ENCODE data around the gene IL6R. TPM values are rescaled to one million over a fixed set of nuclear protein-coding genes. Genes with fewer than 3 reads are reported as not detected.

The IL6R gene
- total and polyA plus RNA-seq, 4 experiments from 2014 or later: 54.6 to 106 (median 86.9) TPM

- Histone ChIP-seq H3K36me3 (ENCODE audit: insufficient read depth, low read length) (no peaks in the 10 kb centered on the region), H3K27ac (ENCODE audit: low read depth, low read length) (no peak overlapping the region), H3K27me3 (ENCODE audit: insufficient read depth, low read length) (peaks cover 20% of the 10 kb centered on the region), H3K9me3 (ENCODE audit: control insufficient read depth in 1 of 2, low read length in 2 of 2) (no peaks in the 10 kb centered on the region), H3K4me1 (ENCODE audit: insufficient read depth, low read length) (peaks cover 24% of the 10 kb centered on the region), H3K4me3 (ENCODE audit: low read length in 2 of 2) (no peak overlapping the region)
- intact Hi-C loops (cut with micrococcal nuclease): no loop called here
- no peak for DNase-seq
- no peaks in the 10 kb centered on the region for H3K9me3 Mint-ChIP-seq
- peak overlapping the region in 3 of 8 donors; percentile 11 to 68 (median 42) for H3K4me3 Mint-ChIP-seq
- POLR2A ChIA-PET (ENCODE audit: partially characterized antibody): no interaction called here
- peaks cover 30 to 34% of the 10 kb centered on the region in 2 donors for H3K27me3 Mint-ChIP-seq
- CTCF ChIA-PET (ENCODE audit: partially characterized antibody): no interaction called here
- H3K36me3 Mint-ChIP-seq: no peaks in the 10 kb centered on the region
- H3K27ac Mint-ChIP-seq: no peak overlapping the region
- peaks cover 6 to 26% (median 11%) of the 10 kb centered on the region in 4 donors for H3K4me1 Mint-ChIP-seq
Observed at GRCh38 chr1:154500533-154500932, 95.4 kb downstream of the IL6R start.

GRCh38 chr1:154501423-154502065, 96.4 kb downstream of the IL6R start:
- H3K9me3 ChIP-seq (ENCODE audit: control insufficient read depth in 1 of 2, low read length in 2 of 2): no peaks in the 10 kb centered on the region
- H3K4me3 ChIP-seq (ENCODE audit: low read length in 2 of 2): no peak overlapping the region
- no peak overlapping the region for H3K27ac ChIP-seq (ENCODE audit: low read depth, low read length)
- H3K4me1 ChIP-seq (ENCODE audit: insufficient read depth, low read length): peaks cover 14% of the 10 kb centered on the region
- ChIA-PET POLR2A (ENCODE audit: partially characterized antibody) (no interaction called here), CTCF (ENCODE audit: partially characterized antibody) (no interaction called here)
- peaks cover 0 to 3% (median 0%) of the 10 kb centered on the region in 8 donors for H3K9me3 Mint-ChIP-seq
- no peak for DNase-seq
- no peaks in the 10 kb centered on the region for H3K36me3 Mint-ChIP-seq
- peaks cover 35% of the 10 kb centered on the region in 2 donors for H3K27me3 Mint-ChIP-seq
- H3K36me3 ChIP-seq (ENCODE audit: insufficient read depth, low read length): no peaks in the 10 kb centered on the region
- H3K27me3 ChIP-seq (ENCODE audit: insufficient read depth, low read length): peaks cover 20% of the 10 kb centered on the region
- H3K27ac Mint-ChIP-seq: no peak overlapping the region
- H3K4me3 Mint-ChIP-seq: peak overlapping the region in 6 of 8 donors; percentile 29 to 77 (median 62)
- intact Hi-C loops (cut with micrococcal nuclease): no loop called here
- peaks cover 6 to 16% (median 8%) of the 10 kb centered on the region in 4 donors for H3K4me1 Mint-ChIP-seq

- DNase-seq: peak in 1 of 5 donors; percentile 8
- Histone ChIP-seq H3K4me1 (ENCODE audit: insufficient read depth, low read length) (peaks cover 7% of the 10 kb centered on the region), H3K9me3 (ENCODE audit: control insufficient read depth in 1 of 2, low read length in 2 of 2) (no peaks in the 10 kb centered on the region), H3K27ac (ENCODE audit: low read depth, low read length) (no peak within 1 kb of the TSS), H3K4me3 (ENCODE audit: low read length in 2 of 2) (no peak within 1 kb of the TSS), H3K27me3 (ENCODE audit: insufficient read depth, low read length) (peaks cover 20% of the 10 kb centered on the region), H3K36me3 (ENCODE audit: insufficient read depth, low read length) (no peaks in the 10 kb centered on the region)
- Mint-ChIP-seq H3K4me3 (peak within 1 kb of the TSS; percentile 39 to 77 (median 67)), H3K4me1 (peaks cover under 1 to 9% (median 3%) of the 10 kb centered on the region in 4 donors), H3K9me3 (peaks cover 0 to 6% (median under 1%) of the 10 kb centered on the region in 8 donors), H3K27ac (no peak within 1 kb of the TSS), H3K27me3 (peaks cover 36 to 38% of the 10 kb centered on the region in 2 donors), H3K36me3 (no peaks in the 10 kb centered on the region)
- intact Hi-C loops (cut with micrococcal nuclease): no loop called here
- POLR2A ChIA-PET (ENCODE audit: partially characterized antibody): no interaction called here
- CTCF ChIA-PET (ENCODE audit: partially characterized antibody): interaction anchor here (1.6 kb wide), 1 partner anchor 35 kb away, joined by 3 read pairs; no protein-coding TSS in a partner anchor
Observed at GRCh38 chr1:154502066-154502743, 97.1 kb downstream of the IL6R start, which contains the start of the genes SHE and TDRD10. SHE (minus strand) TSS chr1:154502412; CDS start chr1:154502026, 386 bp downstream. TDRD10 (plus strand) TSS chr1:154502219; CDS start chr1:154506904, 4,685 bp downstream.

GRCh38 chr1:154502744-154503115, 97.6 kb downstream of the IL6R start:
- Mint-ChIP-seq H3K36me3 (no peaks in the 10 kb centered on the region), H3K27me3 (peaks cover 40 to 43% of the 10 kb centered on the region in 2 donors), H3K4me3 (peak overlapping the region in 7 of 8 donors; percentile 35 to 76 (median 59)), H3K4me1 (peaks cover 0 to 8% (median 2%) of the 10 kb centered on the region in 4 donors), H3K9me3 (peaks cover 0 to 6% (median under 1%) of the 10 kb centered on the region in 8 donors), H3K27ac (no peak overlapping the region)
- Histone ChIP-seq H3K9me3 (ENCODE audit: control insufficient read depth in 1 of 2, low read length in 2 of 2) (no peaks in the 10 kb centered on the region), H3K4me1 (ENCODE audit: insufficient read depth, low read length) (peaks cover 7% of the 10 kb centered on the region), H3K27ac (ENCODE audit: low read depth, low read length) (no peak overlapping the region), H3K4me3 (ENCODE audit: low read length in 2 of 2) (no peak overlapping the region), H3K36me3 (ENCODE audit: insufficient read depth, low read length) (no peaks in the 10 kb centered on the region), H3K27me3 (ENCODE audit: insufficient read depth, low read length) (peaks cover 20% of the 10 kb centered on the region)
- CTCF ChIA-PET (ENCODE audit: partially characterized antibody): interaction anchor here (1.6 kb wide), 1 partner anchor 35 kb away, joined by 3 read pairs; no protein-coding TSS in a partner anchor
- intact Hi-C loops (cut with micrococcal nuclease): no loop called here
- POLR2A ChIA-PET (ENCODE audit: partially characterized antibody): no interaction called here
- no peak for DNase-seq

- ChIA-PET CTCF (ENCODE audit: partially characterized antibody) (interaction anchor here (1.6 kb wide), 1 partner anchor 36 kb away, joined by 3 read pairs; no protein-coding TSS in a partner anchor), POLR2A (ENCODE audit: partially characterized antibody) (no interaction called here)
- Mint-ChIP-seq H3K36me3 (no peaks in the 10 kb centered on the region), H3K27ac (no peak overlapping the region), H3K4me1 (peaks cover 0 to 7% (median 2%) of the 10 kb centered on the region in 4 donors), H3K4me3 (peak overlapping the region in 5 of 8 donors; percentile 32 to 74 (median 63)), H3K9me3 (peaks cover 0 to 6% (median under 1%) of the 10 kb centered on the region in 8 donors), H3K27me3 (peaks cover 43 to 48% of the 10 kb centered on the region in 2 donors)
- intact Hi-C loops (cut with micrococcal nuclease): no loop called here
- H3K27ac ChIP-seq (ENCODE audit: low read depth, low read length): no peak overlapping the region
- no peaks in the 10 kb centered on the region for H3K9me3 ChIP-seq (ENCODE audit: control insufficient read depth in 1 of 2, low read length in 2 of 2)
- H3K4me1 ChIP-seq (ENCODE audit: insufficient read depth, low read length): peaks cover 7% of the 10 kb centered on the region
- no peak overlapping the region for H3K4me3 ChIP-seq (ENCODE audit: low read length in 2 of 2)
- no peaks in the 10 kb centered on the region for H3K36me3 ChIP-seq (ENCODE audit: insufficient read depth, low read length)
- H3K27me3 ChIP-seq (ENCODE audit: insufficient read depth, low read length): peaks cover 20% of the 10 kb centered on the region
- DNase-seq: no peak
Observed at GRCh38 chr1:154503898-154504297, 98.8 kb downstream of the IL6R start.

- CTCF ChIA-PET (ENCODE audit: partially characterized antibody): no interaction called here
- no peaks in the 10 kb centered on the region for H3K4me1 ChIP-seq (ENCODE audit: insufficient read depth, low read length)
- H3K9me3 Mint-ChIP-seq: no peaks in the 10 kb centered on the region
Observed at GRCh38 chr1:154512760-154513159, 107.6 kb downstream of the IL6R start.

GRCh38 chr1:154514066-154514553, 109.0 kb downstream of the IL6R start:
- CTCF ChIA-PET (ENCODE audit: partially characterized antibody): no interaction called here
- H3K4me1 Mint-ChIP-seq: no peaks in the 10 kb centered on the region
- intact Hi-C loops (cut with micrococcal nuclease): no loop called here

More at GRCh38 chr1:154512760-154513159, 107.6 kb downstream of the IL6R start:
- H3K27ac ChIP-seq (ENCODE audit: low read depth, low read length): no peak overlapping the region
- POLR2A ChIA-PET (ENCODE audit: partially characterized antibody): no interaction called here
- no peaks in the 10 kb centered on the region for H3K9me3 ChIP-seq (ENCODE audit: control insufficient read depth in 1 of 2, low read length in 2 of 2)
- no peaks in the 10 kb centered on the region for H3K4me1 Mint-ChIP-seq
- H3K4me3 ChIP-seq (ENCODE audit: low read length in 2 of 2): no peak overlapping the region
- H3K27me3 Mint-ChIP-seq: peaks cover 18 to 20% of the 10 kb centered on the region in 2 donors
- H3K36me3 Mint-ChIP-seq: no peaks in the 10 kb centered on the region
- H3K27me3 ChIP-seq (ENCODE audit: insufficient read depth, low read length): peaks cover 7% of the 10 kb centered on the region
- DNase-seq: no peak
- no peak overlapping the region for H3K27ac Mint-ChIP-seq
- H3K36me3 ChIP-seq (ENCODE audit: insufficient read depth, low read length): no peaks in the 10 kb centered on the region
- no peak overlapping the region for H3K4me3 Mint-ChIP-seq
- intact Hi-C loops (cut with micrococcal nuclease): no loop called here

More at GRCh38 chr1:154514066-154514553, 109.0 kb downstream of the IL6R start:
- H3K9me3 Mint-ChIP-seq: no peaks in the 10 kb centered on the region
- no peak for DNase-seq
- POLR2A ChIA-PET (ENCODE audit: partially characterized antibody): no interaction called here
- peaks cover 7% of the 10 kb centered on the region for H3K27me3 ChIP-seq (ENCODE audit: insufficient read depth, low read length)
- H3K4me3 ChIP-seq (ENCODE audit: low read length in 2 of 2): no peak overlapping the region
- no peaks in the 10 kb centered on the region for H3K36me3 Mint-ChIP-seq
- H3K27ac ChIP-seq (ENCODE audit: low read depth, low read length): no peak overlapping the region
- H3K4me3 Mint-ChIP-seq: no peak overlapping the region
- no peak overlapping the region for H3K27ac Mint-ChIP-seq
- peaks cover 11 to 14% of the 10 kb centered on the region in 2 donors for H3K27me3 Mint-ChIP-seq
- H3K36me3 ChIP-seq (ENCODE audit: insufficient read depth, low read length): no peaks in the 10 kb centered on the region
- no peaks in the 10 kb centered on the region for H3K9me3 ChIP-seq (ENCODE audit: control insufficient read depth in 1 of 2, low read length in 2 of 2)
- no peaks in the 10 kb centered on the region for H3K4me1 ChIP-seq (ENCODE audit: insufficient read depth, low read length)

All from CD4-positive, alpha-beta memory T cell (primary cell).